NCI-H524 treated with DMSO at 0.1 percent for 48 hours (cell line): Measurements from ENCODE around the gene IQSEC3.
"Not testable (repeated sequence)": the region's sequence is repeated elsewhere in the genome, so short reads cannot be mapped to it uniquely, and the experiment has no call there.

Experiments
- DNase-seq: peaks from one replicate; lab custom pipeline; 2025; lab: John Stamatoyannopoulos, UW

The IQSEC3 gene

GRCh38 chr12:214003-214741, 147.6 kb downstream of the IQSEC3 start, which contains the start of gene SLC6A12:
TSS of gene SLC6A12 (minus strand) at chr12:214157. CDS start at chr12:209986, 4,171 bp downstream.
- DNase-seq, result no peak

GRCh38 chr12:215116-215515, 148.5 kb downstream of the IQSEC3 start:
- DNase-seq, result no peak

GRCh38 chr12:217029-217428, 150.5 kb downstream of the IQSEC3 start:
- not testable (repeated sequence) for DNase-seq

- DNase-seq, result no peak
Observed at GRCh38 chr12:218221-218620, 151.7 kb downstream of the IQSEC3 start.

- DNase-seq, result no peak
Observed at GRCh38 chr12:218728-219590, 152.4 kb downstream of the IQSEC3 start.

- peak; percentile 52 for DNase-seq
Observed at GRCh38 chr12:219891-220352, 153.4 kb downstream of the IQSEC3 start.

GRCh38 chr12:220491-220890, 153.9 kb downstream of the IQSEC3 start:
- DNase-seq, result no peak

- DNase-seq, result no peak
Observed at GRCh38 chr12:220946-221550, 154.5 kb downstream of the IQSEC3 start.

GRCh38 chr12:221736-222135, 155.2 kb downstream of the IQSEC3 start:
- no peak for DNase-seq

- DNase-seq, result no peak
Observed at GRCh38 chr12:223841-224240, 157.3 kb downstream of the IQSEC3 start.

- DNase-seq, result no peak
Observed at GRCh38 chr12:224330-224729, 157.8 kb downstream of the IQSEC3 start.

GRCh38 chr12:225012-225411, 158.4 kb downstream of the IQSEC3 start:
- DNase-seq, result no peak

- no peak for DNase-seq
Observed at GRCh38 chr12:226401-226800, 159.8 kb downstream of the IQSEC3 start.

- no peak for DNase-seq
Observed at GRCh38 chr12:227286-227915, 160.8 kb downstream of the IQSEC3 start.
